A549 (cell line): ENCODE data around the gene TEF.
"Not testable (repeated sequence)": the region's sequence is repeated elsewhere in the genome, so short reads cannot be mapped to it uniquely, and the experiment has no call there.

Source experiments
- E2F6 ChIP-seq: IDR thresholded peaks from 2 replicates; pipeline ENCODE4 v1.6.1; 2012; ENCODE audit warnings: low read depth, borderline replicate concordance
- EP300 ChIP-seq, 2 experiments: fragments of >200 bp; sonication (Bioruptor Twin); formaldehyde crosslinking; IDR thresholded peaks; 2 replicates in 1 of 2; 3 replicates in 1 of 2; pipeline ENCODE4 v1.6.1; 2016 to 2017
- JUNB ChIP-seq: fragments of >200 bp; sonication (Bioruptor Twin); formaldehyde crosslinking; IDR thresholded peaks from 2 replicates; pipeline ENCODE4 v1.6.1; 2016
- KDM1A ChIP-seq: fragments of 200-600 bp; sonication (generic); IDR thresholded peaks from 2 replicates; pipeline ENCODE4 v1.6.1; 2016; ENCODE audit warnings: low read depth, mild to moderate bottlenecking
- PHF8 ChIP-seq: fragments of 200-600 bp; sonication (generic); IDR thresholded peaks from 2 replicates; pipeline ENCODE4 v1.6.1; 2016; ENCODE audit warnings: low read depth, mild to moderate bottlenecking, antibody characterized with exemption, moderate library complexity, borderline replicate concordance
- POLR2A ChIP-seq: IDR thresholded peaks from 2 replicates; pipeline ENCODE4 v1.6.1; 2012; ENCODE audit warnings: mild to moderate bottlenecking, low read length
- SREBF2 ChIP-seq: fragments of 450-650 bp; IDR thresholded peaks from 2 replicates; pipeline ENCODE4 v1.6.1; 2014; ENCODE audit warnings: mild to moderate bottlenecking, moderate library complexity
- TP53 ChIP-seq: fragments of 250-450 bp; sonication (Bioruptor Pico); IDR thresholded peaks from 2 replicates; pipeline ENCODE4 v1.5.0; 2021; ENCODE audit warnings: mild to moderate bottlenecking, moderate library complexity
- ZC3H11A ChIP-seq: fragments of 450-650 bp; IDR thresholded peaks from 2 replicates; pipeline ENCODE4 v1.6.1; 2014; ENCODE audit warnings: antibody characterized with exemption, mild to moderate bottlenecking
- ZFP36 ChIP-seq: fragments of 450-650 bp; IDR thresholded peaks from 2 replicates; pipeline ENCODE4 v1.6.1; 2014; ENCODE audit warnings: borderline replicate concordance; ENCODE audit not compliant: partially characterized antibody
- TF ChIP-seq, protein P1 (sequence below): fragments of >200 bp; sonication (Bioruptor Twin); formaldehyde crosslinking; IDR thresholded peaks from 3 replicates; pipeline ENCODE4 v1.5.1; 2016
- TF ChIP-seq, protein P2 (sequence below): fragments of 200-600 bp; sonication (generic); IDR thresholded peaks from 2 replicates; pipeline ENCODE4 v1.6.1; 2016; ENCODE audit warnings: antibody characterized with exemption, mild to moderate bottlenecking, moderate library complexity

- TF ChIP-seq, protein P1, sequence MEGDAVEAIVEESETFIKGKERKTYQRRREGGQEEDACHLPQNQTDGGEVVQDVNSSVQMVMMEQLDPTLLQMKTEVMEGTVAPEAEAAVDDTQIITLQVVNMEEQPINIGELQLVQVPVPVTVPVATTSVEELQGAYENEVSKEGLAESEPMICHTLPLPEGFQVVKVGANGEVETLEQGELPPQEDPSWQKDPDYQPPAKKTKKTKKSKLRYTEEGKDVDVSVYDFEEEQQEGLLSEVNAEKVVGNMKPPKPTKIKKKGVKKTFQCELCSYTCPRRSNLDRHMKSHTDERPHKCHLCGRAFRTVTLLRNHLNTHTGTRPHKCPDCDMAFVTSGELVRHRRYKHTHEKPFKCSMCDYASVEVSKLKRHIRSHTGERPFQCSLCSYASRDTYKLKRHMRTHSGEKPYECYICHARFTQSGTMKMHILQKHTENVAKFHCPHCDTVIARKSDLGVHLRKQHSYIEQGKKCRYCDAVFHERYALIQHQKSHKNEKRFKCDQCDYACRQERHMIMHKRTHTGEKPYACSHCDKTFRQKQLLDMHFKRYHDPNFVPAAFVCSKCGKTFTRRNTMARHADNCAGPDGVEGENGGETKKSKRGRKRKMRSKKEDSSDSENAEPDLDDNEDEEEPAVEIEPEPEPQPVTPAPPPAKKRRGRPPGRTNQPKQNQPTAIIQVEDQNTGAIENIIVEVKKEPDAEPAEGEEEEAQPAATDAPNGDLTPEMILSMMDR: not testable (repeated sequence)
- TF ChIP-seq PHF8; POLR2A; ZFP36; E2F6; TP53 (CRISPR knock-in tag); EP300 (IDR thresholded peaks at IDR 0.05); JUNB; SREBF2; ZC3H11A; KDM1A: not testable (repeated sequence)
- TF ChIP-seq, protein P2, sequence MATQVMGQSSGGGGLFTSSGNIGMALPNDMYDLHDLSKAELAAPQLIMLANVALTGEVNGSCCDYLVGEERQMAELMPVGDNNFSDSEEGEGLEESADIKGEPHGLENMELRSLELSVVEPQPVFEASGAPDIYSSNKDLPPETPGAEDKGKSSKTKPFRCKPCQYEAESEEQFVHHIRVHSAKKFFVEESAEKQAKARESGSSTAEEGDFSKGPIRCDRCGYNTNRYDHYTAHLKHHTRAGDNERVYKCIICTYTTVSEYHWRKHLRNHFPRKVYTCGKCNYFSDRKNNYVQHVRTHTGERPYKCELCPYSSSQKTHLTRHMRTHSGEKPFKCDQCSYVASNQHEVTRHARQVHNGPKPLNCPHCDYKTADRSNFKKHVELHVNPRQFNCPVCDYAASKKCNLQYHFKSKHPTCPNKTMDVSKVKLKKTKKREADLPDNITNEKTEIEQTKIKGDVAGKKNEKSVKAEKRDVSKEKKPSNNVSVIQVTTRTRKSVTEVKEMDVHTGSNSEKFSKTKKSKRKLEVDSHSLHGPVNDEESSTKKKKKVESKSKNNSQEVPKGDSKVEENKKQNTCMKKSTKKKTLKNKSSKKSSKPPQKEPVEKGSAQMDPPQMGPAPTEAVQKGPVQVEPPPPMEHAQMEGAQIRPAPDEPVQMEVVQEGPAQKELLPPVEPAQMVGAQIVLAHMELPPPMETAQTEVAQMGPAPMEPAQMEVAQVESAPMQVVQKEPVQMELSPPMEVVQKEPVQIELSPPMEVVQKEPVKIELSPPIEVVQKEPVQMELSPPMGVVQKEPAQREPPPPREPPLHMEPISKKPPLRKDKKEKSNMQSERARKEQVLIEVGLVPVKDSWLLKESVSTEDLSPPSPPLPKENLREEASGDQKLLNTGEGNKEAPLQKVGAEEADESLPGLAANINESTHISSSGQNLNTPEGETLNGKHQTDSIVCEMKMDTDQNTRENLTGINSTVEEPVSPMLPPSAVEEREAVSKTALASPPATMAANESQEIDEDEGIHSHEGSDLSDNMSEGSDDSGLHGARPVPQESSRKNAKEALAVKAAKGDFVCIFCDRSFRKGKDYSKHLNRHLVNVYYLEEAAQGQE: not testable (repeated sequence)
These were observed 51.7 kb downstream of the TEF start for GRCh38 chr22:41433480-41433879.
